Astrocyte (in vitro differentiated cells and primary cell): ENCODE data around the gene PPBP. TPM values are rescaled to one million over a fixed set of nuclear protein-coding genes. Genes with fewer than 3 reads are reported as not detected.

Source experiments
- DNase-seq: peaks from one replicate; pipeline ENCODE4 v3.0.0-alpha.2; 2010; ENCODE audit warnings: low read depth
- FAIRE-seq: peaks from 2 replicates; lab custom pipeline; 2011; peaks lifted over from hg19 to GRCh38; lab: Jason Lieb, UNC
- H2AFZ ChIP-seq: 2 replicates; pipeline ENCODE4 v1.6.0; 2012; ENCODE audit warnings: low read depth, low read length, inconsistent platforms
- H3K27ac ChIP-seq: 2 replicates; pipeline ENCODE4 v1.5.1; 2011; ENCODE audit warnings: low read depth, low read length, inconsistent platforms
- H3K27me3 ChIP-seq: 2 replicates; pipeline ENCODE4 v1.6.0; 2011; ENCODE audit warnings: low read length, inconsistent platforms; ENCODE audit not compliant: insufficient read depth
- H3K36me3 ChIP-seq: 2 replicates; pipeline ENCODE4 v1.5.1; 2011; ENCODE audit warnings: low read length, inconsistent platforms; ENCODE audit not compliant: insufficient read depth
- H3K4me1 ChIP-seq: 2 replicates; pipeline ENCODE4 v1.5.1; 2011; ENCODE audit warnings: low read length, inconsistent platforms; ENCODE audit not compliant: insufficient read depth
- H3K4me2 ChIP-seq: 2 replicates; pipeline ENCODE4 v1.6.0; 2012; ENCODE audit warnings: low read length, inconsistent platforms
- H3K4me3 ChIP-seq: 2 replicates; pipeline ENCODE4 v1.5.1; 2011; ENCODE audit warnings: low read depth, mild to moderate bottlenecking, low read length, inconsistent platforms; ENCODE audit not compliant: insufficient read depth
- H3K79me2 ChIP-seq: 2 replicates; pipeline ENCODE4 v1.6.0; 2012; ENCODE audit warnings: mild to moderate bottlenecking, low read length, inconsistent platforms; ENCODE audit not compliant: insufficient read depth
- H3K9ac ChIP-seq: 2 replicates; pipeline ENCODE4 v1.6.0; 2012; ENCODE audit warnings: mild to moderate bottlenecking, low read length, inconsistent platforms
- H3K9me3 ChIP-seq: 2 replicates; pipeline ENCODE4 v1.5.1; 2012; ENCODE audit warnings: low read depth, mild to moderate bottlenecking, low read length, inconsistent platforms; ENCODE audit not compliant: insufficient read depth
- H4K20me1 ChIP-seq: 2 replicates; pipeline ENCODE4 v1.6.0; 2012; ENCODE audit warnings: low read length, inconsistent platforms; ENCODE audit not compliant: insufficient read depth
- H3K27ac Mint-ChIP-seq: one replicate; pipeline ENCODE4 v1.8.0; 2021; ENCODE audit warnings: mild to moderate bottlenecking, mixed read lengths; ENCODE audit not compliant: unreplicated experiment
- H3K27me3 Mint-ChIP-seq: one replicate; pipeline ENCODE4 v1.8.0; 2021; ENCODE audit warnings: low read depth, mixed read lengths; ENCODE audit not compliant: unreplicated experiment
- H3K36me3 Mint-ChIP-seq: one replicate; pipeline ENCODE4 v1.8.0; 2021; ENCODE audit warnings: low read depth, mixed read lengths; ENCODE audit not compliant: unreplicated experiment
- H3K4me1 Mint-ChIP-seq: one replicate; pipeline ENCODE4 v1.8.0; 2021; ENCODE audit warnings: low read depth, mixed read lengths; ENCODE audit not compliant: unreplicated experiment
- H3K4me3 Mint-ChIP-seq: one replicate; pipeline ENCODE4 v1.8.0; 2021; ENCODE audit warnings: mild to moderate bottlenecking, moderate library complexity, mixed read lengths; ENCODE audit not compliant: unreplicated experiment
- H3K9me3 Mint-ChIP-seq: one replicate; pipeline ENCODE4 v1.8.0; 2021; ENCODE audit warnings: mild to moderate bottlenecking, mixed read lengths; ENCODE audit not compliant: unreplicated experiment
- EZH2 ChIP-seq: IDR thresholded peaks from 2 replicates; pipeline ENCODE4 v1.6.1; 2012; ENCODE audit warnings: mild to moderate bottlenecking, low read length, inconsistent platforms; ENCODE audit not compliant: insufficient read depth
- total RNA-seq: library from RNA; stranded (reverse); gene quantifications from 2 replicates; pipeline ENCODE4 v1.2.1, GENCODE V29; 2021
- TF ChIP-seq, protein P1 (sequence below): IDR thresholded peaks from 2 replicates; pipeline ENCODE4 v1.5.1; 2011; ENCODE audit warnings: low read depth, mild to moderate bottlenecking, inconsistent platforms, low read length, moderate library complexity; ENCODE audit not compliant: insufficient read depth

PPBP gene
- total RNA-seq, 1 donor from 2014 or later: not detected

DNA sequence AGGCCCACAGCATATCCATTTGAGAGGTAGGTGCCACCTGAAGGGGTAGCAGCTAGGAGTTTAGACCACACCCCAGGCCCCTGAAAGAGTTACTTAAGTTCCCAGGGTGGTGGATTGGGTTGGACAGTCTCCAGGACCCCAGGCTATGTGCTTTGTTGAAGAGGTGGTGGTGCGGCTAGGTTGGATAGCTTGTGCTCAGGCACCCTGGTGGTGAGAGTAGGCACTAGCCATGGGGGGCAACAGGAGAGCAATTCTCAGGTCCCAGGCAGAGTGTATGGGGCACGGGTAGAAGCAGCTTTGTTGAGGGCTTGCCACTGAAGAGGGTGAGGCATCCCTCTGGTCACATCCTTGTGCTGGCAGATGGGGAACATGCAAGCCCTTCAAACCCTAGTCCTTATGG is 11.8 kb downstream of the PPBP start:
- Histone ChIP-seq H4K20me1 (no peaks in the 10 kb centered on the region), H2AFZ (no peak overlapping the region), H3K4me1 (peaks cover 10% of the 10 kb centered on the region), H3K27ac (no peak overlapping the region), H3K36me3 (no peaks in the 10 kb centered on the region), H3K4me3 (no peak overlapping the region), H3K9ac (no peak overlapping the region), H3K27me3 (peaks cover 7% of the 10 kb centered on the region), H3K79me2 (no peaks in the 10 kb centered on the region), H3K9me3 (no peaks in the 10 kb centered on the region), H3K4me2 (no peak overlapping the region)
- peaks cover 12% of the 10 kb centered on the region for H3K9me3 Mint-ChIP-seq
- no peaks in the 10 kb centered on the region for H3K36me3 Mint-ChIP-seq
- H3K27ac Mint-ChIP-seq: no peak overlapping the region
- FAIRE-seq (no peak), DNase-seq (no peak)
- no peak overlapping the region for H3K4me3 Mint-ChIP-seq
- H3K27me3 Mint-ChIP-seq: no peaks in the 10 kb centered on the region
- H3K4me1 Mint-ChIP-seq: peaks cover 21% of the 10 kb centered on the region
- TF ChIP-seq EZH2: no peak
- TF ChIP-seq, protein P1, sequence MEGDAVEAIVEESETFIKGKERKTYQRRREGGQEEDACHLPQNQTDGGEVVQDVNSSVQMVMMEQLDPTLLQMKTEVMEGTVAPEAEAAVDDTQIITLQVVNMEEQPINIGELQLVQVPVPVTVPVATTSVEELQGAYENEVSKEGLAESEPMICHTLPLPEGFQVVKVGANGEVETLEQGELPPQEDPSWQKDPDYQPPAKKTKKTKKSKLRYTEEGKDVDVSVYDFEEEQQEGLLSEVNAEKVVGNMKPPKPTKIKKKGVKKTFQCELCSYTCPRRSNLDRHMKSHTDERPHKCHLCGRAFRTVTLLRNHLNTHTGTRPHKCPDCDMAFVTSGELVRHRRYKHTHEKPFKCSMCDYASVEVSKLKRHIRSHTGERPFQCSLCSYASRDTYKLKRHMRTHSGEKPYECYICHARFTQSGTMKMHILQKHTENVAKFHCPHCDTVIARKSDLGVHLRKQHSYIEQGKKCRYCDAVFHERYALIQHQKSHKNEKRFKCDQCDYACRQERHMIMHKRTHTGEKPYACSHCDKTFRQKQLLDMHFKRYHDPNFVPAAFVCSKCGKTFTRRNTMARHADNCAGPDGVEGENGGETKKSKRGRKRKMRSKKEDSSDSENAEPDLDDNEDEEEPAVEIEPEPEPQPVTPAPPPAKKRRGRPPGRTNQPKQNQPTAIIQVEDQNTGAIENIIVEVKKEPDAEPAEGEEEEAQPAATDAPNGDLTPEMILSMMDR: no peak

DNA sequence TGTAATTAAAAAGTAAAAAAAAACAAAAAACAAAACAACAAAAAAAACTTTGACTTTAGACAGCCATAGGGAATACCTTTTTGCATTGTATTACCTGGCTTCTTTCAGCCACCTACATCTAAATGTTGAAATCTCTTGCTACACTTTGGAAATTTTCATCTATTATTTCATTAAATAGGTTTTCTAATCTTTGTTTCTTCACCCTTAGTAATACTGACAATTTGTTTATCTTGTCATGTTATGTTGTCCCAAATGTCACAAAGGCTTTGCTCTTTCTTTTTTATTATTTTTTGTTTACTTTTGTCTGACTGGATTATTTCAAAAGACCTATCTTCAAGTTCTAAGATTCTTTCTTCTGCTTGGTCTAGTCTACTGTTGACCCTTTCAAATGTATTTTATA is 13.6 kb downstream of the PPBP start:
- Mint-ChIP-seq H3K36me3 (no peaks in the 10 kb centered on the region), H3K27ac (no peak overlapping the region), H3K27me3 (no peaks in the 10 kb centered on the region), H3K9me3 (peaks cover 19% of the 10 kb centered on the region), H3K4me3 (no peak overlapping the region), H3K4me1 (peaks cover 15% of the 10 kb centered on the region)
- no peak overlapping the region for H3K27ac ChIP-seq
- FAIRE-seq (no peak), DNase-seq (no peak)
- no peak overlapping the region for H3K9ac ChIP-seq
- no peaks in the 10 kb centered on the region for H3K79me2 ChIP-seq
- H3K9me3 ChIP-seq: peaks cover 2% of the 10 kb centered on the region
- TF ChIP-seq EZH2: no peak
- TF ChIP-seq, protein P1: no peak
- H4K20me1 ChIP-seq: no peaks in the 10 kb centered on the region
- H3K4me1 ChIP-seq: peaks cover 9% of the 10 kb centered on the region
- H2AFZ ChIP-seq: no peak overlapping the region
- no peak overlapping the region for H3K4me3 ChIP-seq
- H3K27me3 ChIP-seq: no peaks in the 10 kb centered on the region
- H3K4me2 ChIP-seq: no peak overlapping the region
- H3K36me3 ChIP-seq: no peaks in the 10 kb centered on the region

DNA sequence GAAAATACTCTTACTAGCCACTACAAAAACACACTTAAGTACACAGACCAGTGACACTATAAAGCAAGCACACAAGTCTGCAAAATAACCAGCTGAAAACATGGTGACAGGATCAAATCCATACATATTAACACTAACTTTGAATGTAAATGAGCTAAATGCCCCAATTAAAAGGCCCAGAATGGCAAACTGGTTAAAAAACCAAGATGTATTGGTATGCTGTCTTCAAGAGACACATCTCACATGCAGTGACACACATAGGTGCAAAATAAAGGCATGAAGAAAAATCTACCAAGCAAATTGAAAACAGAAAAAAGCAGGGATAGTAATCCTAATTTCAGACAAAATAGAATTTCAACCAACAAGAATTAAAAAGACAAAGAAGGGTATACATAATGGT is 17.0 kb downstream of the PPBP start:
- Mint-ChIP-seq H3K27me3 (no peaks in the 10 kb centered on the region), H3K4me1 (no peaks in the 10 kb centered on the region), H3K4me3 (no peak overlapping the region), H3K27ac (no peak overlapping the region), H3K36me3 (no peaks in the 10 kb centered on the region), H3K9me3 (peaks cover 19% of the 10 kb centered on the region)
- Histone ChIP-seq H3K27me3 (no peaks in the 10 kb centered on the region), H3K4me1 (no peaks in the 10 kb centered on the region), H3K9me3 (peaks cover 2% of the 10 kb centered on the region), H2AFZ (no peak overlapping the region), H3K9ac (no peak overlapping the region), H3K36me3 (no peaks in the 10 kb centered on the region), H3K27ac (no peak overlapping the region), H3K4me3 (no peak overlapping the region), H3K79me2 (no peaks in the 10 kb centered on the region), H3K4me2 (no peak overlapping the region), H4K20me1 (no peaks in the 10 kb centered on the region)
- FAIRE-seq: no peak
- TF ChIP-seq EZH2: no peak
- TF ChIP-seq, protein P1: no peak
- DNase-seq: no peak
